Peyer's patch (tissue), 4 donors: ENCODE data around the gene PRPF19.
A peak's percentile ranks its signal among the peaks of the same experiment; 100 is the strongest.

Experiments used
- CTCF ChIP-seq, 6 experiments: fragments of 450-650 bp in 4 of 6; fragments of 200-600 bp in 2 of 6; sonication (generic) in 1 of 6; IDR thresholded peaks; one replicate each; pipeline ENCODE4 v1.5.1; 2017 to 2019; ENCODE audit warnings: antibody characterized with exemption in 6 of 6, mild to moderate bottlenecking in 3 of 6, moderate library complexity in 1 of 6
- POLR2A ChIP-seq, 2 donors: fragments of 450-650 bp; IDR thresholded peaks; one replicate each; pipeline ENCODE4 v1.5.1; 2017; ENCODE audit warnings: antibody characterized with exemption in 2 of 2, mild to moderate bottlenecking in 2 of 2, moderate library complexity in 2 of 2

- TF ChIP-seq CTCF (IDR thresholded peaks at IDR 0.05) (peak in 4 of 6 experiments; percentile 14 to 21 (median 20)), POLR2A (IDR thresholded peaks at IDR 0.05) (no peak)
These were observed 38.3 kb upstream of the PRPF19 start for GRCh38 chr11:60944490-60945294.
